SW480 (cell line): ENCODE results near the gene FAM50A.

Source experiments
- DNase-seq: peaks from one replicate; pipeline ENCODE4 v3.0.0-alpha.2; 2016; ENCODE audit warnings: low spot score

The FAM50A gene

DNA sequence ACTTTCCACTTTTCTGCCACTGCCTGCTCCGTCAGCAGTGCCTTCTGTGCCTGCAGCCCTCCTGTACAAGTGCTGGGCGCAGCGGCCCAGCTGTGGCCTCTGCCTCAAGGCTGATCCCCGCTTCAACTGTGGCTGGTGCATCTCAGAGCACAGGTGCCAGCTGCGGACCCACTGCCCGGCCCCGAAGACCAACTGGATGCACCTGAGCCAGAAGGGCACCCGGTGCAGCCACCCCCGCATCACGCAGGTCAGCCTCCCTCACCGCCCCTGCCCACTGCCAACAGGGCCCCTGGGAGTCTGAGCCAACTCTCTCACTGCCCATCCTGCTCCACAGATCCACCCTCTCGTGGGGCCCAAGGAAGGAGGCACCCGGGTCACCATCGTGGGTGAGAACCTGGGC is 21.7 kb downstream of the FAM50A start:
- no peak for DNase-seq

DNA sequence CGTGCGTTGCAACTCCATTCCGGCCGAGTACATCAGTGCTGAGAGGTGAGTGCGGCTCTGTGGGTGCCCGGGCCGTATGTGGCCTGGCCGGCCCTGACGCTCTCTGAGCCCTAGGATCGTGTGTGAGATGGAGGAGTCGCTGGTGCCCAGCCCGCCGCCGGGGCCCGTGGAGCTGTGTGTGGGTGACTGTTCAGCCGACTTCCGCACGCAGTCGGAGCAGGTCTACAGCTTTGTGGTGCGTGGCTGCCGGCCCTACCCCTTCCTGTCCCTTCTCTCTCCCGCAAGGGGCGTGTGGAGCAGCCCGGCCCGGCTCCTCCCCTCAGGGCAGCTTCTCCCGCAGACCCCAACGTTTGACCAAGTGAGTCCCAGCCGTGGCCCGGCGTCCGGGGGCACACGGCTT is 22.1 kb downstream of the FAM50A start:
- no peak for DNase-seq

GRCh38 chrX:154466907-154467306 is 23.0 kb downstream of the FAM50A start:
- no peak for DNase-seq

DNA sequence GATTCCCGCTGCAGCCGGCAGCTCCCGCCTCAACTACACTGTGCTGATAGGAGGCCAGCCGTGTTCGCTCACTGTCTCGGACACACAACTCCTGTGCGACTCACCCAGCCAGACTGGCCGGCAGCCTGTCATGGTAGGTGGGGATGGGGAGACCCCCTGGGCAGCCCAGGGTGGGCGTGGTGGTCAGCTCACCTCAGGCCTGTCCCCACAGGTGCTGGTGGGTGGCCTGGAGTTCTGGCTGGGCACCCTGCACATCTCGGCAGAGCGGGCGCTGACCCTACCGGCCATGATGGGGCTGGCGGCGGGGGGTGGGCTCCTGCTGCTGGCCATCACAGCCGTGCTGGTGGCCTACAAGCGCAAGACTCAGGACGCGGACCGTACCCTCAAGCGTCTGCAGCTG is 23.6 kb downstream of the FAM50A start:
- no peak for DNase-seq

- no peak for DNase-seq
Observed at GRCh38 chrX:154468217-154468616, 24.3 kb downstream of the FAM50A start.

DNA sequence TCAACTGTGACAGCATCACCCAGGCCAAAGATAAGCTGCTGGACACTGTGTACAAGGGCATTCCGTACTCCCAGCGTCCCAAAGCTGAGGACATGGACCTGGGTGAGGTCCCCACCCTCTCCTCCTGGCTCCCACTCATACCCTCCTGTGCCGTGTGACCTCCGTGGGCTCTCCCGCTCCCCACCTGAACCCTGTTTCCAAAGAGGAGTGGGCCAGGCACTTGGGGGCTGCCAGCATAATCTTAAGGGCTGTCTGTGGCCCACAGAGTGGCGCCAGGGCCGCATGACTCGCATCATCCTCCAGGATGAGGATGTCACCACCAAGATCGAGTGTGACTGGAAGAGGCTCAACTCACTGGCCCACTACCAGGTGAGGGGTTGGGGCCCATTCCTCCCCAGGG is 25.2 kb downstream of the FAM50A start:
- DNase-seq, result no peak

DNA sequence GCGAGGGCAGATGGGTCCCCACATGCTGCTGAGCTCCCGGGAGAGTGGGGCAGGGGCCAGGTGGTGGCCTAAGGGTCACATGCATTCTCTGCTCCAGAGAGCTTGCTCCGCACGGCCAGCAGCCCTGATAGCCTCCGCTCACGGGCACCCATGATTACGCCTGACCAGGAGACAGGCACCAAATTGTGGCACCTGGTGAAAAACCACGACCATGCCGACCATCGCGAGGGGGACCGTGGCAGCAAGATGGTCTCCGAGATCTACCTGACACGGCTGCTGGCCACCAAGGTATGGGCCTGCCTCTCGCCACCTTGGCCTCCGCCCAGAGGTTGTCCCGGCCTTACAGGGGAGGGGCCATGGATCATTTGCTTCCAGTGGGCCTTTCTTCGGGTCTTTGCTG is 25.9 kb downstream of the FAM50A start:
- DNase-seq, result no peak

- no peak for DNase-seq
Observed at GRCh38 chrX:154470434-154470833, 26.5 kb downstream of the FAM50A start.

- DNase-seq, result no peak
Observed at GRCh38 chrX:154470914-154471568, 27.1 kb downstream of the FAM50A start.

- DNase-seq, result no peak
Observed at GRCh38 chrX:154471839-154472684, 28.1 kb downstream of the FAM50A start.

DNA sequence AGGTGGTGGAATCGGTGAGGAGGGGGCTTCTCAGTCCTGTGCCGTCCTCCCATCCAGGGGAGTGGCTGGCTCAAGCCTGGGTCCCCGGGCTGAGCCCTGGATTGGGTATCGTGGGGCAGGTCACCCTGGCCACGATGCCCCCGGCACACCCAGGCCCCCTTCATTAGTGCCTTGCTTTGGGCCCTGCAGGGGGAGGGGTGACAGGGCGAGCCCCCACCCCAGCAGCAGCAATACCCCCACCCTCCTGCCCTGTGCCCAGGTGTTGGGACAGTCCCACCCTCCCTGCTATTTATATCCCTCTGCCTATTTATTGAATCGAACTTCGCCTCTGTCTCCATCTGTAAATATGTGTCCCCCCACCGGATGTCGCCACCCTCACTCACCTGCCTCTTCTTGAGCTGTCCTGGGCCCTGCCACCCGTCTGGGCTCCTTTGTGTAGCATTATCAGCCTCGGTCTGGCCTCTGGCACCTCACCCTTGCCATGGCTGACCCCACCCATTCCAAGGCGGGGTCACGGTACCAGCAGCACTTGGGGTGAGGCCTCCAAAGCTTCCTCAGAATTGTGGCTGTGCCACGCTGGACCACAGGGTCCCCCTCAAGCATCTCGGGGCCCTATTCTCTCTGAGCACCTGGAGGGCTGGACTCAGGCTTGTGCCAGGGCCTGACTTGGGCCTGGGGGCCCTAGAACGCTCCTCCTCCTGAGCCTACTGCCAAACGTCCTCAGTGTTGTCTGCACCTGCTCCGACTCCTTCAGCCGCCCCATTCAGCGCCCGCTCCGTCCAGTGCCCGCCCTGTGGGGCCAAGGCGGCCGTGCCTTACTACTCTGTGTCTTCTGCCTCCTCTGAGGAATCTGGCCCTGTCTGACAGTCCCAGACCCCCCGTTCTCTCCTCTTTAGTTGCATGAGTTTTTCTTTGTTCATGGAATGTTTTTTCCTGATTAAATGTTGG is 29.0 kb downstream of the FAM50A start:
- DNase-seq, result no peak

DNA sequence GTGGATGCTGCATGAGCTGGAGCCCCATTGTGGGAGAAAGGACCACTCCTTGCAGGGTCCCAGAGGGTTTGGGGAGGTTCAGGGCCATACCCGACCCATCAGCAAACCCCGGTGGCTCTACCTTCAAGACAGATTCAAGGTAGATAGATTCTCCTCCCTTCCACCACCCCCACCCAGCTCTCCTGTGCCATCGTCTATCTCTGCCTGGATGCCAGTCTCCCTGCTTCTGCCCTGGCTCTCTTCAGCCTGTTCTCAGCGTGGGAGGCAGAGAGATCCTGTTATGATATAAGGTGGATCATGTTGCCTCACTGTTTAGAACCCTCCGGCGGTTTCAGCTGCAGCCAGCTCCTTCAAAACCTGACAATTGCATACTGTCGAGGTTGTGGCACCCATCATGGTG is 29.7 kb downstream of the FAM50A start:
- no peak for DNase-seq

DNA sequence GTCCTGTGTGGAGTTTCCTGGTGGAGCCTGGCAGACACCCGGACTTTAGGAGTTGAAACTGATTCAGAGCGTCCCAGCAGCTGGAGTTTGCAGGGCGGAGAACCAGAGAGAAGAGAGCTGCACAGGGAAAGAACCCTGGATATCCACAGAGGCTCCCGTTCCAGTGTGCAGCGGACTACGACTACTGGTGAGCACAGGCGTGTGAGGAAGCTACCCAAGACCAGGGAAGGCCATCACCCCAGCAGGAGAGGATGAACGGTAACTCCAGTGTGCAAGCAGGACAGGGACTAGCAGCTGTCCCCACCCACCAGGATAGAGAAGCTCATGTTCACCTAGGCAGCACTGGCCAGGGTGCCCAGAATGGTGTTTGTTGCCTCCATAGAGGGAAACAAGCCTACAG is 32.9 kb downstream of the FAM50A start:
- no peak for DNase-seq

DNA sequence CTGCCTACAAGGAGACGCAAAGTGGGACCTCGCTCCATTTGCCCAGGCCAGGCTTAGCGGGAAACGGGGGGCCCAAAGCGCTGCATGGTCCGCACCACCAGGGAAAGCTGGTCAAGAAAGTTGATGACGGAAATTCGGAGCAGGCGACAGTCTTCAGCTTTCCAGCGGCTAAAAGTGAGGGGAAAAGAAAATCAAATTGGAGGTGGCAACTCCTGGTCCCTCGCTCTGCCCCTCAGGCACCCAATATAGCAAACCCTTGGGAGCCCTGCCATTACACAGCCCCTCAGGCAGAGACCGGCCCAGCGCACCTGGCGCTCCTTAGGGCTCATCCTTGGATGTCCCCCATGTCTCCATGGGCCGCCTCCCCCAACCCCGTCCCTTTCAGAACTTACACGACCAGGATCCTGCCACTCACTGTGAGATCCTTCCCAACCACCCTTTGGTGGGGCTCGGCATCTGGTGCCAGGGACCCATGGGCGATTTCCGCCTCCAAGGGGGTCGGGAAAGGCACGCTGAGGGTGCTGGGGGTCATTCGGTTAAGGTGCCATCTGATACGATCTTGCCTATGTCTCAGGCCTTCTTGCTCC is 34.0 kb downstream of the FAM50A start:
- DNase-seq, result no peak

- DNase-seq, result peak; percentile 82
Observed at GRCh38 chrX:154478728-154479622, 35.0 kb downstream of the FAM50A start, which contains the start of gene LAGE3. Gene LAGE3, minus strand, starts transcription at chrX:154479281. Its CDS starts 366 bp downstream, at chrX:154478915.

DNA sequence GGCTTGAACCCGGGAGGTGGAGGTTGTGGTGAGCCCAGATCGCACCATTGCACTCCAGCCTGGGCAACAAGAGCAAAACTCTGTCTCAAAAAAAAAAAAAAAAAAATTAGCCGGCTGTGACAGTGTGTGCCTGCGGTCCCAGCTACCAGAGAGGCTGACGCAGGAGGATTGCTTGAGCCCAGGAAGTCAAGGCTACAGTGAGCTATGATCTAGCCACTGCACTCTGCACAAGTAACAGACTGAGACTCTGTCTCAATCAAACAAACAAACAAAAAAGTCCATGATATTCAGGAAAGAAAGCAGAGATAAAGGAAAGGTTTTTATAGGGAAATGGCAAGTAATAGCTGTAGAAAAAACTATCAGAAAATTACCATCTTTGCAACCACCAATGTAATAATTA is 37.3 kb downstream of the FAM50A start:
- DNase-seq, result no peak

GRCh38 chrX:154481911-154482601 is 38.1 kb downstream of the FAM50A start:
- no peak for DNase-seq

DNA sequence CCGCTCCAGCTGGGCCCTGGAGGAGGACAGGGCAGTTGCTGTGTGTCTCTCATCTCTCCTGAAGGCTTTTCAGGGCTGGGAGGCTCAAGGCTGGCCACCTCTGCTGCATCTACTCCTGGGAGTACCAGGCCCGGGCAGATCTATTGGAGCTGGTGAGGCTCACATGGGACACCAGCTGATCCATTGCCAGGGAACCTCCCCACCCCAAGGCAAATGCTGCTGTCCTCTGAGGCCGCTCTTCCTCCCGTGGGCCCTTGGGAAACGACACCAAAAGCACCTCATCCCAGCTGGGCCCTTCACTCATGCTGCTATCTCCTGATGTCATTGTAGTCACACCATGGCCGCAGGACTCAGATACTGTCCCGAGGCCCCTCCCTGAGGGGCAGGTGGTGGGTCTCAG is 38.8 kb downstream of the FAM50A start:
- DNase-seq, result no peak

DNA sequence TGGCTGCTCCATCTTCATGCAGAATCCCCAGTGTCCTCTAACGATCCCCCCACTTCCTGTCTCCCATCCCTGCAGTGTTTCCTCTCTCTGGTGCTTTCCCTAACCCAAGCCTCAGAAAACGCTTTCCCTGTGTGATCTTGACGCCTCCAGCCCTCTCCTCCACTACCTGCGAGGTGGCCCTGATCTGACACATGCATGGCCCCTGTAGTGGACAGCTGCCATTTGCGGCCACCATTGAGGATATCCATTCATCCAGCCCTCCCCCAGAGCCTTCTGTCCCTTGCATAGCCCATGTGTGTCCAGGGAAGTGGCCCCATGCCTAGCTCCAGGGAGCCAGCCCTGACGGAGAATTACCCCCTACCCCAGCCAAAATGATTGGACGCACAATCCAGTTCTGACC is 39.4 kb downstream of the FAM50A start:
- DNase-seq, result no peak
